GM18519 (cell line): ENCODE measurements around the gene KRTAP4-2.
"Not testable (repeated sequence)": the region's sequence is repeated elsewhere in the genome, so short reads cannot be mapped to it uniquely, and the experiment has no call there.

ENCODE experiments used
- ATAC-seq: cut with Tn5 transposase; IDR thresholded peaks from one replicate; pipeline ENCODE4 v1.9.1; 2021; ENCODE audit warnings: mild to moderate bottlenecking, moderate library complexity; ENCODE audit not compliant: unreplicated experiment, low FRiP score

KRTAP4-2 gene

GRCh38 chr17:41177727-41178271 lies at the start of gene KRTAP4-2:
KRTAP4-2 (minus strand) TSS chr17:41178221; CDS start chr17:41178164, 57 bp downstream.
- no peak for ATAC-seq

GRCh38 chr17:41226598-41227095 lies 48.6 kb upstream of the KRTAP4-2 start, which contains the start of gene KRTAP9-2:
KRTAP9-2 (plus strand) TSS chr17:41226648; CDS start chr17:41226655, 7 bp downstream.
- ATAC-seq, result not testable (repeated sequence)

- no peak for ATAC-seq
These were observed 48.0 kb upstream of the KRTAP4-2 start for GRCh38 chr17:41226051-41226450.

- ATAC-seq, result no peak
These were observed 45.8 kb upstream of the KRTAP4-2 start for GRCh38 chr17:41223821-41224220.

- ATAC-seq, result no peak
These were observed 37.7 kb upstream of the KRTAP4-2 start for GRCh38 chr17:41215681-41216080.

GRCh38 chr17:41212524-41213169 lies 34.6 kb upstream of the KRTAP4-2 start:
- ATAC-seq, result no peak

- no peak for ATAC-seq
These were observed 33.9 kb upstream of the KRTAP4-2 start for GRCh38 chr17:41211845-41212466.

GRCh38 chr17:41199421-41200078 lies 21.5 kb upstream of the KRTAP4-2 start:
- ATAC-seq, result no peak

GRCh38 chr17:41196068-41196467 lies 18.0 kb upstream of the KRTAP4-2 start:
- no peak for ATAC-seq

- ATAC-seq, result no peak
These were observed 12.3 kb upstream of the KRTAP4-2 start for GRCh38 chr17:41190328-41190727.

GRCh38 chr17:41189837-41190318 lies 11.9 kb upstream of the KRTAP4-2 start, which contains the start of gene KRTAP9-1:
KRTAP9-1 (plus strand) TSS chr17:41189887; CDS start chr17:41189887, 0 bp downstream.
- ATAC-seq, result not testable (repeated sequence)

GRCh38 chr17:41186872-41187271 lies 8.9 kb upstream of the KRTAP4-2 start:
- no peak for ATAC-seq

GRCh38 chr17:41185001-41185400 lies 7.0 kb upstream of the KRTAP4-2 start:
- no peak for ATAC-seq

- ATAC-seq, result no peak
These were observed 6.5 kb upstream of the KRTAP4-2 start, which contains the start of gene KRTAP4-1 for GRCh38 chr17:41184480-41184961. KRTAP4-1 (minus strand) TSS chr17:41184911; CDS start chr17:41184854, 57 bp downstream.

GRCh38 chr17:41178843-41179616 lies 1.0 kb upstream of the KRTAP4-2 start:
- ATAC-seq, result no peak

GRCh38 chr17:41178341-41178740 lies 320 bp upstream of the KRTAP4-2 start:
- no peak for ATAC-seq

GRCh38 chr17:41176744-41177387 lies 1.2 kb downstream of the KRTAP4-2 start:
- ATAC-seq, result no peak

GRCh38 chr17:41171886-41172285 lies 6.1 kb downstream of the KRTAP4-2 start:
- ATAC-seq, result no peak

- ATAC-seq, result no peak
These were observed 9.9 kb downstream of the KRTAP4-2 start, which contains the start of gene KRTAP4-3 for GRCh38 chr17:41168121-41168520. KRTAP4-3 (minus strand) TSS chr17:41168221; CDS start chr17:41168172, 49 bp downstream.
